Measurements from ENCODE around the gene GLIS2.
"Not testable (repeated sequence)": the region's sequence is repeated elsewhere in the genome, so short reads cannot be mapped to it uniquely, and the experiment has no call there.

GLIS2 gene

DNA sequence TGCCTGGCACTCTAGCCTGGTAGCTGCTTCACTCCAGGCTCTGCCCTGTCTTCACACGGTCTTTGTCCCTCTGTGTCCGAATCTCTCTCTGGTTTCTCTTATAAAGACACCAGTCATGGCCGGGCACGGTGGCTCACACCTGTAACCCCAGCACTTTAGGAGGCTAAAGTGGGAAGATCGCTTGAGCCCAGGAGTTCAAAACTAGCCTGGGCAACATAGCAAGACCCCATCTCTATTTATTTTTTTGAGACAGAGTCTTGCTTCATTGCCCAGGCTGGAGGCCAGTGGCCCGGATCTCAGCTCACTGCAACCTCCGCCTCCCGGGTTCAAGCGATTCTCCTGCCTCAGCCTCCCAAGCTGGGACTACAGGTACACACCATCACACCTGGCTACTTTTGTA lies 17.8 kb downstream of the GLIS2 start:
- not testable (repeated sequence) for DNase-seq (ENCODE audit: low read depth, low spot score)

DNA sequence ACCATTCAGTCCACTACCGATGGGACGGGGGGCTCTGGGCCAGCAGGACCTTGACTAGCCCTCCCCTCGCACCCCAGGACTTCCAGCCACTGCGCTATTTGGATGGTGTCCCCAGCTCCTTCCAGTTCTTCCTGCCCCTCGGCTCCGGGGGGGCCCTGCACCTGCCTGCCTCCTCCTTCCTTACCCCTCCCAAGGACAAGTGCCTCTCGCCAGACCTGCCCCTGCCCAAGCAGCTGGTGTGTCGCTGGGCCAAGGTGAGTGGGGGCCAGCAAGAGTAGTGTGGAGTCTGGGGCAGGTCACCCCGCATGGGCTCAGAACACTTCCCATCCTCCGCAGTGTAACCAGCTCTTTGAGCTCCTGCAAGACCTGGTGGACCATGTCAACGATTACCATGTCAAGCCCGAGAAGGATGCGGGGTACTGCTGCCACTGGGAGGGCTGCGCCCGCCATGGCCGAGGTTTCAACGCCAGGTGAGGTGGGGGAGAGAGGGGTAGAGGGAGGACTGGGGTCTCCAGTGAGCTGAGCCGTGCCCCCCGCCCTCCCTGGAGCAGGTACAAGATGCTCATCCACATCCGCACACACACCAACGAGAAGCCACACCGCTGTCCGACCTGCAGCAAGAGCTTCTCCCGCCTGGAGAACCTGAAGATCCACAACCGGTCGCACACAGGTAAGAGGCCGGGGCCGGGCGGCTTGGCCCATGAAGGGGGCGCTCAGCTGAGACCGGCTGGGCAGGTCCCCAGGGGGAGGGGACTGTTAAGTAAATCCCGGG lies 19.0 kb downstream of the GLIS2 start:
- DNase-seq (ENCODE audit: low read depth, low spot score) = no peak

DNA sequence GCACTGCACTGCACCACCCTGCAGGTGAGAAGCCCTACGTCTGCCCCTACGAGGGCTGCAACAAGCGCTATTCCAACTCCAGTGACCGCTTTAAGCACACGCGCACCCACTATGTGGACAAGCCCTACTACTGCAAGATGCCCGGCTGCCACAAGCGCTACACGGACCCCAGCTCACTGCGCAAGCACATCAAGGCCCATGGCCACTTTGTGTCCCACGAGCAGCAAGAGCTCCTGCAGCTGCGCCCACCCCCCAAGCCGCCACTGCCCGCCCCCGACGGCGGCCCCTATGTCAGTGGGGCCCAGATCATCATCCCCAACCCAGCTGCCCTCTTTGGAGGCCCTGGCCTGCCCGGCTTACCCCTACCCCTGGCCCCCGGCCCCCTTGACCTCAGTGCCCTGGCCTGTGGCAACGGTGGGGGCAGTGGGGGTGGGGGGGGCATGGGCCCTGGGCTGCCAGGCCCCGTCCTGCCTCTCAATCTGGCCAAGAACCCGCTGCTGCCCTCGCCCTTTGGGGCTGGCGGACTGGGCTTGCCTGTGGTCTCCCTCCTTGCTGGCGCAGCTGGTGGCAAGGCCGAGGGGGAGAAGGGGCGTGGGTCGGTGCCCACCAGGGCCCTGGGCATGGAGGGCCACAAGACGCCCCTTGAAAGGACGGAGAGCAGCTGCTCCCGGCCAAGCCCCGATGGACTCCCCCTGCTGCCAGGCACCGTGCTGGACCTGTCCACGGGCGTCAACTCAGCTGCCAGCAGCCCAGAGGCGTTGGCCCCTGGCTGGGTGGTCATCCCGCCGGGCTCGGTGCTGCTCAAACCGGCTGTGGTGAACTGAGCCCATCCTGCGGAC lies 21.1 kb downstream of the GLIS2 start:
- no peak for DNase-seq (ENCODE audit: low read depth, low spot score)

DNA sequence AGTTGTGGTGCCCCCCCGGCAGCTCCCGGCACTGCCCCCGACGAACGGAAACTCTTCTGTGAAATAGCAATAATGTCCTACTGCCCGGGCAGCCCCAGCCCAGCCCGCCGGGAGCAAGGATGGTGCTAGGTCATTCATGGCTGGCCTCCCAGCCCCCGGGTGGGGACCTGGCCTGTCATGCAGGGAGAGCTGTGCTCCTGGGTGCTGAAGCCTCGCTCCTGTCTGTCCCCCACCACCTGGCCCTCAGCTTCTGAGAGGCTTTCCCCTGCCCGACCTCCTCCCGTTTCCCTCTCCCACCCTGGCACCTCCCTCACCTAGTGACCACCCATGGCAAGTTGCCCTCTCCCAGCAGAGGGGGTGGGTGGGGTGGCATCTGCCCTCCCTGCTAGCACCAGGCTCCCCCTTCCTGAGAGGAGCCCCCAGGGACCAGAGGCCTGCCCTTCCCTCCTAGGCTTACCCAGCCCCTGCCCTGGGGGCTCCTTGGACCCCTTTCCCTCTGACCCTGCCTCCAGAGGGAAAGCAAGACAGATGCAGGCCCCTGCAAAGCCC lies 21.7 kb downstream of the GLIS2 start:
- DNase-seq (ENCODE audit: low read depth, low spot score) = no peak

DNA sequence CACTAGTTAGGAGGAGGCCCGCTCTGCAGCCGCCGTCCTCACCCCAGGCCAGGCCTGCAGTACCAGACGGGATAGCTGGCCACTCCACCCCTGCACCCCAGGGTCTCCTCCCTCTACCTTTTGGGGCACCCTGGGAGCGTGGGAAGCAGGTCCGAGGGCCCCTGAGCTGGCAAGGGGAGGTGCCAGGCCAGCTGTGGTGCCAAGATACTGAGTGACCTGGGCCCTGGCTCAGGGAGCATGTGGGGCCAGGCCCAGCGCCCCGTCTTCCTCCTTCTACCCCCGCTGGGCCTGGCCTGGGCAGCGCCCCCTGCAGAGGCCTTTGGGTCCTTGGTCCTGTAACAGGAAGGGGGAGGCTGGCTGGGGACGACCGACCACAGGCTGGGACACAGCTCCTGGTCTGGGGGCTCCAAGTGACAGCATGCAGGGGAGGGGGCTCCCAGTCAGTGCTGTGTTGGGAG lies 22.3 kb downstream of the GLIS2 start:
- DNase-seq (ENCODE audit: low read depth, low spot score) = no peak

DNA sequence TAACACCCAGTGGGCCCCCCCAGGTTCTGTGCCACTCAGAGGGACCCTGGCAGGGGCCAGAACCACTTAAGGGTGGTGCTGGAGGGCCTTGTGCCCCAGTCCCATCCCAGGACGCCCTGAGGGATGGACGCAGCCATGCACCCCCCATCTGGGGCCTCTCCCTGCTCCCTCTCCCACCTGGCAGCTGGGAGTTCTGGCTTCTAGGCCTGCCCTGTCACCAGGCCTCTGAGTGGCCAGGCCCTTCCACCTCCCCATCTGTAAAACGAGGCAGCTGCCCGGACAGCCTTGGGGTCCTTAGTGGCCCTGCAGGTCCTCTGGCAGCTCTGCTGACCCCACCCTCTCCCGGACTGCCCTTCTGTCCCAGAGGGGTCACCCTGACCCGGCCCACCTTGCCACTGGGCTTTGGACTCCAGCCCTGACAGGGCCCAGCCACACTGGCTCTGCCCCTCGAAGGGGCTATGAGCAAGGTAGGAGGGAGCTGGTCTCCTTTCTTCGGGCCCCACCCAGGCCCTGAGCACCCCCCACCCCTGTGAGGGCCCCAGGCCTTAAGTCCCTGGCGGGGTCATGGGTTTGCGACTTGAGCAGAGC lies 22.9 kb downstream of the GLIS2 start:
- DNase-seq (ENCODE audit: low read depth, low spot score) = no peak

DNA sequence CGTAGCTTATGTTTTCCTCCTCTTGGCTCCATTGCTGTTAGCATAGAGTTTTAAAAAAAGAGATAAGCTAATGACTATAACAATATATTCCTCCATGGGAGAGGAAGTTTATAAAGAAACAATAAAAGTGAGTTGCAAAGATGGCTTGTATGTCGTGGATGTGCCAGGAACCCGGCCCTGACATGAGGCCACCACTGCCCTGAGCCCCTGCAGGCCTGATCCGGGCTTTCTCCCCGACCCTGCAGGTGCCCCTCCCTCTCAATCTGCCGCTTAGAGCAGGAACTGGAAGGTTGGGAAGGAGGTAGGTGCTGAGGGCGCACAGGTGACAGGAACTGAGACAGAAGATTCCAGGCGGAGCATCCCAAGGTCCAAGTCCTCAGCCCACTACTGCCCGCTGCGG lies 23.6 kb downstream of the GLIS2 start:
- no peak for DNase-seq (ENCODE audit: low read depth, low spot score)

DNA sequence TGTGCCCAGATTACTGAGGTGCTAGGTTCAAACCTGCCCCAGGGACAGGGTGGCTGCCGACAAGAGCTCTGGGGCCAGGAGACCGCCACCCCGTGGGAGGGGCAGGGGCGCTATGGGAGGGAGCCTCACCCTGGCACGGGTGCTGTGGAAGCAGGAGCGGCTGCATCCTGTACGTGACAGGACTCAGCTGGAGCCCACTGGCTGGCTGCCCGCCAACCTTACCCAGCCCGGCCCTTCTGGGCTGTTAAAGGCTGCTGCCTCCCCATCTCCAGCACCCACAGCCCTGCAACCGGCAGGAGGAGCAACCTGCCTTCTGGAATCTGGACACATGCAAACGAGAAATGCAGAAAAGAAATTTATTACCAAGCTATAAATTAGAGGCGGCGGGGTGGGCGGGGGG lies 24.0 kb downstream of the GLIS2 start:
- no peak for DNase-seq (ENCODE audit: low read depth, low spot score)

DNA sequence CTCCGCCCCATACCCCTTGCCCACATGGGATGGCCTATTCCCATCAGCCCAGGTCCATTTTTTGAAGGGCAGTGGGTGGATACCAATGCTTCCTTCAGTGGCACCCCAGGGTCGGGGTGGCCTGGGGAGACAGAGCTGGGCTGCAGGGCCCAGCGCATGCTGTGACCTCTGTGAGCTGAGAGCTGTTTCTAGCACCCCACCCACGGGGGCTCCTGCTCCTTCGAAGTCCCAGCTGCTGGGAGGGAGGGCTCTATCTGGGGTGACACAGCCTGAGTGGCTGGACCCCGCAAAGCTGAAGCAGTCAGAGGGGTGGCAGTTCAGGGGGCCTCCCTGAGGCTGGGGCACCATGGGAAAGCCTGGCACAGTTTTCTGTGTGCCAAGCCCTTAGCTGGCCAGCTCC lies 24.6 kb downstream of the GLIS2 start:
- no peak for DNase-seq (ENCODE audit: low read depth, low spot score)

DNA sequence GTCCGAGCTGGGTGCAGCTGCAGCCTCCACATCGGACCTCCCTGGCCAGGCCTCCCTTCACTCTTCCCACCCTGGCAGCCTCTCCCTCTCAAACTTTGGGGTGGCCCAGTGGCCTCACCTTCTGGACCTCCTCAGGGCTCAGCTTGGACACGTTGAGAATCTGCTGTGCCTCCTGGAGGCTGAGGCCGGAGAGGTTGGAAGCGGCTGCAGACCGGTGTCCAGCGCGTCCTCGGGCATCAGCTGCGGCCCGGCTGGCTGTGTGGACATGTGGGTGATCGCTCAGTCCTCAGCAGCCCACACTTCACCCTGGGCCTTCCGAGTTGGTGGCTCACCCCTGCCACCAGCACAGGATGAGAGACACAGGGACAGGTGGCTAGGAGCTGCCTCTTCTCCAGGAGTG lies 25.4 kb downstream of the GLIS2 start:
- no peak for DNase-seq (ENCODE audit: low read depth, low spot score)

DNA sequence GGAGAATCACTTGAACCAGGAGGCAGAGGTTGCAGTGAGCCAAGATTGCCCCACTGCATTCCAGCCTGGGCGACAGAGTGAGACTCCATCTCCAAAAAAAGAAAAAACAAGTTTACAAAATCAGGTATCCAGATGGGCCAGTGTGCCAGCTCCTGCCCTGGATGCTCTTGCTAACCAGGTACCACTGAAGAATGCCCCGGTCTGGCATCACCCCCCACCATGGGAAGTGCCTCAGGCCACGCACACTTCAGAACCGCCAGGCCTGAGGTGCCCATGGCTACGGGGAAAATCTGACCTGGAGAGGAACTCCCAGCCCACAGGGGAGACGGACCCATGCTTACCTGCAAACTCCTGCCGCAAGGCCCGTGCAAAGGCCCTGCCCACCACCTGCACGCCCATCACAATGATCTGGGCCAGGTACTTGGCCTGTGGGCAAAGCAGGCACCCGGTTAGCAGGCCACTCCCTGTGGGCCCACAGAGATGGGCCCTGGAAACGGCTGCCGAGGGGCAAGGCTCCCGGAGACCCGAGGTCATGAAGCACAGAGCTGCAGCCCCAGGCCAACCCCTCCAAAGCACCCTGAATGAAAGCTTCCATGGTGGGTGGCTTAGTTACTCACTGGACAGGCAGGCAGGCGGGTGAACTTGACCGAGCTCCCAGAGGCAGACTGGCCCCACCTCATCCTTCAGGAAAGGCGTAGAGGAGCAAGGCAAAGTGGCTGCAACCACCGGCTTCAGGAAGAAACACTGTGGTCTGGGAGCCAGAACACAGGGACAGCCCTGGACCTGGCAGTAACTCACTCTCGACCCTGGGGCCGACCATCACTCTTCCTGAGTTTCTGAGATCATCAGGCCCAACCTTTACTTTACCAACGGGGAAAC lies 27.2 kb downstream of the GLIS2 start:
- no peak for DNase-seq (ENCODE audit: low read depth, low spot score)

DNA sequence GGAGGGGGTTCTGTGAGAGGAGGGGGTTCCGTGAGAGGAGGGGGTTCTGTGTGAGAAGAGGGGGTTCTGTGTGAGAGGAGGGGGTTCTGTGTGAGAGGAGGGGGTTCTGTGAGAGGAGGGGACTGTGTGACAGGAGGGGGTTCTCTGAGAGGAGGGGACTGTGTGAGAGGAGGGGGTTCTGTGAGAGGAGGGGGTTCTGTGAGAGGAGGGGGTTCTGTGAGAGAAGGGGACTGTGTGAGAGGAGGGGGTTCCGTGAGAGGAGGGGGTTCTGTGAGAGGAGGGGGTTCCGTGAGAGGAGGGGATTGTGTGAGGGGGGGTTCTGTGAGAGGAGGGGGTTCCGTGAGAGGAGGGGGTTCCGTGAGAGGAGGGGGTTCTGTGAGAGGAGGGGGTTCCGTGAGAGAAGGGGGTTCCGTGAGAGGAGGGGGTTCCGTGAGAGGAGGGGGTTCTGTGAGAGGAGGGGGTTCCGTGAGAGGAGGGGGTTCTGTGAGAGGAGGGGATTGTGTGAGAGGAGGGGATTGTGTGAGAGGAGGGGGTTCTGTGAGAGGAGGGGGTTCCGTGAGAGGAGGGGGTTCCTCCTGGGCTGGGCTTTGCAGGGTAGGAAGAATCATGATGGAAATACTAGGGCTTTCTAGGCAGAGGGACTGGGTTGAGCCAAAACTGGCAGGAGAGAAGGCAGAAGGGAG lies 28.6 kb downstream of the GLIS2 start:
- not testable (repeated sequence) for DNase-seq (ENCODE audit: low read depth, low spot score)

DNA sequence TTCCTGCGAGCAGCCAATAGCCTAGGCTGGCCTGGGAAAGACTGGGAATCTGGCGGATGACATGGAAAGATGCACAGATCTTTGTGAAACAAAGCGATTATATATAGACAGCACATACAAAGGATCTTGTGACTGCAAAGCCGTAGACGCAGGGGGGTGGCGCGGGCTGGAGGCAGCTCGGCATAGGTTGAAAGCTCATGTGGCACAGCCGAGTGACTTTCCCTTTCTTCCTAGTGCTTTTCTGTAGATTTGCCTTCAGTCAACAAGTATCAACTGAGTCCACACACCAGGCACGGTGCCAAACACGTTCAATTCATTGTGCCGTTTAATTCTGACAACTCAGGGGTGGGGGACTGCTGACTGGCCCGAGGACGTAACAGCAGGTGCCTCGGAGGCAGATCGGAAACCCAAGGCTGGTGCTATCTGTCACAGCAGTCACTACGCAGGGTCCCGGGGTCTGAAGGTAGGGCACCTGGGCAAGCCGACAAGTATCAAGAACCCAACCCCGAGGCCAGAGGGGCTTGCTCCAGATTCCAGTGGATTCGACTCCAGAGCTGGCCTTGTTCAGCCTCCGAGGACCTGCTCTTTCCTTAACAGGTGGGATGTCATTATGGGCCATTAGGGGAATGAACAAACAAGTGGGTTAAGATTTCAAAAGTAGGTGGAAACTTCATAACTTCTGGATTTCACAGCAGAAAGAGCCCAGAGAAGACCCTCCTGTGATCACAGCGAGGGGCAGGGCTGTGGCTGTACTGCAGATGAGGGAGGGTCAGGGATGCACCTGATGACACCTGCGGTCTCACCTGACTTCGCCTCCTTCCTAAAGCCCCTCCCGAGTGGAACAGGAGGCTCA lies 29.3 kb downstream of the GLIS2 start:
- no peak for DNase-seq (ENCODE audit: low read depth, low spot score)

DNA sequence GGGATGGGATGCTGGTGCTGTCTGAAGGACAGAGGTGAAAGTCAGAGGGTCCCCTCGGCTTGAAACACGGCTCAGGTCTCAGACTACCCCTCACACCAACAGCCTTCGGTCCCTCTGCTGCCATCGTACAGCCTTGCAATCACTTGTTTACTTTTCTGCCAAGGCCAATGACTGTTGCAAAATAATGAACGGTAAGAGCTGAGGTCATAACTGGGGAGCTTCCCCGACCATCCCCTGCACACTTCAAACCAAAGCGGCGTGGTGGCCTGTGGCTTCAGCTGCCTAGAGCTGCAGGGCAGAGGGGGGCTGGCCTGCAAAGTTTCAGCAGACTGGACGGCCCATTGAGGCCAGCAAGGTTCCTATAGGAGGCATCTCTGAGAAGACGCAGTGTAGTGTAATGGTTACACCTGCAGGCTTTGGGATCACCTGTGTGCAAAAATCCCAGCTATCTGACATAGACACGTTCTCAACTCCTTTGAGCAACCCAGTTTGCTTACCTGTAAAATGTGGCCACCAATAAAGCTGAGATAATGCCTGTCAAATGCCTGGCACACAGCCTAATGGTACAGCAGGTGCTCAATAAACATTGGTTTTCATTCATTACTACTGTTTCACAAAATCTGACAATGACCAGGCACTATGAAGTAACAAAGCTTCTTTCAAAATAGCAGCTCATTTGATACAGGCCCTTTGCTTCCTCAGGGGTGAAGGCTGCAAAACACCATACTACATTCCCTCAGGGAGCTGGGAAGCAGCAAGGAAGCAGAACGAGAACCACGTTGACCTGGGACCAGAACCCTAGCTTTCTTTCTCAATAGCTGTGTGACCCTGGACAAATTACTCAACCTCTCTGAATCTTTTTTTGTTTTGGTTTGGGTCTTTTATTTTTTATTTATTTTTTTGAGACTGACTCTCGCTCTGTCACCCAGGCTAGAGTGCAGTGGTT lies 30.2 kb downstream of the GLIS2 start:
- DNase-seq (ENCODE audit: low read depth, low spot score) = no peak

DNA sequence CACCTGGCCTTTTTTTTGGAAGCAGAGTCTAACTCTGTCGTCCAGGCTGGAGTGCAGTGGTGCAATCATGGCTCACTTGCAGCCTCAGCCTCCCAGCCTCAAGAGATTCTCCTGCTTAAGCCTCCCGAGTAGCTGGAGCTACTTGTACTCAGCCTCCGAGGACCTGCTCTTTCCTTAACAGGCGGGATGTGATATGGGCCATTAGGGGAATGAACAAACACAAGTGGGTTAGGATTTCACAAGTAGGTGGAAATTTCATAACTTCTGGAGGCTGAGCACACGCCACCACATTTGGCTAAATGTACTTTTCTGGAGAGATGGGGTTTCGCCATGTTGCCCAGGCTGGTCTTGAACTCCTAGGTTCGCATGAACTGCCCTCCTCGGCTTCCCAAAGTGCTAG lies 31.1 kb downstream of the GLIS2 start:
- DNase-seq (ENCODE audit: low read depth, low spot score) = no peak

DNA sequence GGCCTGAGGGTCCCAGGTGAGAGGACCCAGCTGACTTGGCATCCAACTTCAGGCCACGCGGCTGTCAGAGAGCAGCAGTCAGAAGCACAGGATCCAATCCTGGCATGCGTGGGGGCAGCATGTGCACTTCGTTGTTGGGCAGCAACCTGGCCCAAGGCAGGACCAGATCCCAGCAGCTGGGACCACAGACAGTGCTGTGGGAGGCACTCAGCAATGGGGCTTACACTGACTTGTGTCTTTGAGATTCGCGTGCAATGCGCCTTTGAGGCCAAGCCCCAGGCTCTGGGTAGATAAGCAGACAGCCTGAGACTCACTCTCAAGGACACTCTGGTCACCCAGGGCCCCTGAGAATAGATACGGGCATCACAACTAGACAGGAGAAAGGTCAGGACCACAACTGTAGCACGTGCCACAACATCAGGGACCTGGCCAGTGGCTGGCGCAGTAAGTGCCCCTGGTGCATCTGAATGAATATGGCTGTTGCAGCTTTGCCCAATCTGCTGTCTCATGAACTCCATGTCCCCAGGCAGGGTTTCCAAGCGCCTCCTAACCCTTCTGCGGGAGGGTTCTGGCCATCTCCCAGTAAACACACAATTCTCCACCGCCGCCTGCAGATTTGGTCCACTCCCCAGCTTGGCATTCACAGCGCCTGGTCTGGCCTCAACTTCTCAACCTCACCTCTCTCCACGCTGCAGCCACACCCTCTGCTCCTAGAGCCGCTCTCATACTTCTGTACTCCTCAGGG lies 32.1 kb downstream of the GLIS2 start:
- no peak for DNase-seq (ENCODE audit: low read depth, low spot score)

DNA sequence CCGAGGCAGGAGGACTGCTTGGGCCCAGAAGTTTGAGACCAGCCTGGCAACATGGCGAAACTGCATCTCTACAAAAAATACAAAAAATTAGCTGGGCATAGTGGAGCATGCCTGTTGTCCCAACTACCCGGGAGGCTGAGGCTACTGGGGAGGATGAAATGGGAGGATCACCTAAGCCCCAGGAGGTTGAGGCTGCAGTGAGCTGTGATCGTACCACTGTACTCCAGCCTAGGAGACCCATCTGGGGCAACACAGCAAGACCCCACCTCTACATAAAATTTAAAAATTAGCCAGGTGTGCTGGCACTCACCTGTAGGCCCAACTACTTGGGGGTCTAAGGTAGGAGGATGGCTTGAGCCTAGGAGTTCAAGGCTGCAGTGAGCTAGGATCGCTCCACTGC lies 33.5 kb downstream of the GLIS2 start:
- no peak for DNase-seq (ENCODE audit: low read depth, low spot score)

DNA sequence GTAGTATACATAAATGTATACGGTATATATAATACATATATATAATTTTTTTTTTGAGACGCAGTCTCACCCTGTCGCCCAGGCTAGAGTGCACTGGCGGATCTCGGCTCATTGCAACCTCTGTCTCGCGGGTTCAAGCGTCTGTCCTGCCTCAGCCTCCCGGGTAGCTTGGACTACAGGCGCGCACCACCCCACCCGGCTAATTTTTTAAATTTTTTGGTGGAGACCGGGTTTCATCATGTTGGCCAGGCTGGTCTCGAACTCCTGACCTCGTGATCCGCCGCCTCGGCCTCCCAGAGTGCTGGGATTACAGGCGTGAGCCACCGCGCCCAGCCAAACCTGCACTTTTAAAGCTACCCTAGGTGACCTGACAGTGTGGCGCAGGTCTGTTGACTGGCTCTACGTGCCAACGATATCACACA lies 34.5 kb downstream of the GLIS2 start:
- DNase-seq (ENCODE audit: low read depth, low spot score) = no peak
